ENCODE measurements around the gene PYROXD2.

The PYROXD2 gene

DNA sequence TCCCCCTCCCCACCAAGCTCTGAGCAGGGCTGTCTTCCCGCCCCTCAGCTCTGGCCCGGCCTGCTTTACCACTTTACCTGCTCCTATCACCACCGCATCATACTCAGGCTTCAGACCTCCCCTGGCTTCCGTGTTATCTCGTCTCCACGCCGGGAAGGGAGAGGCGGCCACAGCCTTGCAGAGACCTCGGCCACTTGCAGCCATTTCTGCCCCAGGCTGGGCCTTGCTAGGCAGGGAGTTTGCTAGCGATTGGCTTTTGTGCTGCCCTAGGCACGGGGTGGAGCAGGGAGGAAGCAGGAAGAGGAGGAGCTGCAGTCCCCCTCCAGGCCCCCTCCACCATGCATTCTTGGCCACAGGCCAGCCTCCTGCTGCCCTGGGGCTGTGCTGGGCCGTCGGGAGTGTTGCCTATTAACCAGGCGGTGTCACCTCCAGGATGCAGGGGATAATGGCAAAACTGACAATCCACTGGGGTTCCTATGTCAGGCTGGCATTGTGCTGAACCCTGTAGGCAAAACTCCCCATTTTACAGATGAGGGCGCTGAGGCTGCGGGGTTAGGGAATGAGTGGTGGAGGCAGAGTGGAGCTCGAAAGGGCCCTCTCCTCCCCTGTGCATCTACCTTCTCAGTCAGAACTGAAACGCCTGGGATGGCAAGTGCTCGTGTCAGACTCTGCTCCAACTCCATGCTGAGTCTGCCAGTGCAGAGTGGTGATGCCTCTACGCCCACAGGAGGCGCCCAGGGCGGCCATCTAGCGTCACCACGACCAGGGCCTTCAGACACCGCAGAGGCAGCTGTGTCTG is at the start of gene PYROXD2:
Gene PYROXD2, minus strand, starts transcription at position 251 of the 799 bp plus-strand sequence. Its CDS starts 47 bp downstream, at position 204.
- no peak for DNase-seq

GRCh38 chr10:98463976-98464754 is 49.2 kb upstream of the PYROXD2 start:
- no peak for DNase-seq

GRCh38 chr10:98463016-98463415 is 48.0 kb upstream of the PYROXD2 start:
- DNase-seq = no peak

DNA sequence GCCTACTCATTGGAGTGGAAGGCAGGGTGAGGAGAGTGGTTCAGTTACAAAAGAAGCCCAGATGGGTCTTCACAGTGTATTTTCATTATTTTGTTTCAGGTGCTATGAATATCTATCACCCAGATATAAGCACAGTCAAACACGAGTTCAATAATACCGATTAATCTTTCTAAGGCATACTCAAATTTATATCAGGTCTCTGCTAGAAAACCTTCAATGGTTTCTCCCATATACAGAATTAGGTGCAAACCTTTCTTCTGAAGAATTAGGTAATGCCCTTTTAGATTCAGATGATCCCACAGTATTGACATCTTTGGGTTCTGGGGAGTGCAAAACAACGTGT is 46.5 kb upstream of the PYROXD2 start:
- DNase-seq = no peak

- DNase-seq = no peak
These were observed 46.0 kb upstream of the PYROXD2 start for GRCh38 chr10:98460837-98461499.

- DNase-seq = no peak
These were observed 44.1 kb upstream of the PYROXD2 start for GRCh38 chr10:98458809-98459784.

DNA sequence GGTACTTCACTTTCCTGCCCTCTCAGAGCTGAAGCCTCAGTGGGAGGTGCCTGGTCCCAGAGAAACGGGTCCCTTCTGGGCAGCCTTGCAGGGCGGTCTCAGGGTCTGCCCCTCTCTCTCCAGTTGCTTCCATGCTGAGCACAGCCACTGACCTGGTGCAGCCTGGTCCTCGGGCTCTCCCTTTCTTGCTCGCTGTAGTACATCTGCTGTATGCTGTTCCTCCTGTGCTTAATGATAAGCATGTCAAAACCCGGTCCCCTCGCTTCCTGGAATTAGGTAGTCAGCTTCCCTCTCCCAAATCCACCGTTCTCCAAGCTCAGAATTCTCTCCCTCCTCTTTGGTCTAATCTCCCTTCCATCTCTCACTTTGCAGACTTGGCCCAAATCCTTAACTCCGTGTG is 42.7 kb upstream of the PYROXD2 start:
- DNase-seq = no peak

DNA sequence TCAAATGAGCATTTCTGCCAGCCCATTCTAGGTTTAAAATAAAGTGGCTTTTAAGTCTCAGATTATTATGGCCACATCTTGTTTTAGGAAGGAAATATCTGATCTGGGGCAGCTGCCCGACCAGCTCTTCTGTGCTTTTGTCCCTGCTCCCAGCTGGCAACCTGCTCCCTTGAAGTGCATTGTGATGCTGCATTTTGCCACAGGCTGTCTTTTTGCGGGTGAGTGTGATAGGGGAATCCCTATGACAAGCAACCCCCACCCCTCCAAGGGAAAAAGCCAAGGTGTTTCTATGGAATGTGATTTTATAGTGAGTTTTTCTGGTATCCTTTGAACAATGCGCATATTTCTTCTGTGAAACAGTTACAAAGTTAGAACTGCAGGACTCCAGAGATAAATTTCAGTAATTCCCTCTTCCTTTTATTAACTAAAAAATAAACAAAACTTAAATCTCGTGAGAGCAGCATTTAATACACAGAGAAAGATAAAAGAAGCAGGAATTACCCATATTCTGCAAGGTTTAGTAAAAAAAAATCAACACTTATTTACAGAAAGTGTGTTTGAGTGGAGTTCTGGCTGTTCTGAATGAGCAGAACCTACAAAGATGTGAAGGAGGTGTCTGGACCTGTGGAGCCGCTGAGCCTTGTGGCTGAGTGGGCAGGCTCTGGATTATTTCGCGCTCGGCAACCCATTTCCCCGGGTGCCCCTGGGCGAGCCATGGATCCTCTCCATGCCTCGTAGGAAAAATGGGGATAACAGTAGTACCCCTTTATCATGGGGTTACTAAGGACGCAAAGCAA is 41.9 kb upstream of the PYROXD2 start:
- no peak for DNase-seq

DNA sequence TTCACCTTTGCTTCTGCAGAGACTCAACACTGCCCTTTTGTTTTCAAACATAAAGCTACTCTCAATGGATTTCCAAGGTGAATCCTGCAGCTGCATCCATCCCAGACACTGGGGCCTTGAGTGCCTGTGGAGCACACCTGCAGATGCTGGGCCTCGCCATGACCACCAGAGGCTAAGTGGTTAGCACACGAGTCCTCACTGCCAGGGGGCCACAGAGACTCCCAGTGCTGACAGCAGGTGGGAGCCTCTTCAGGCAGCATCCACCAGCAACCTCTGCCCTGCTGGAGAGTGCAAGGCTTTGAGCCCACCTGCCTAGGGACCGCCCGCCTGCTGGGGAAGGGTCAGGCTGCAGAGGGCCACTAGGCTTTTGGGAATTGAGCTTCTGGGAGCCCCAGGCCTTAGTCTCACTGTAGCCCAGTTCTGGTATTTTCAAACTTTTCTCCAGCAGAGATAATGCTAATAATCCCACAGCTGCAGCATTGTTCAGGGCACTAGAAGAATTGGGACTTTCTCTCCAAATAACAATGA is 41.1 kb upstream of the PYROXD2 start:
- no peak for DNase-seq

GRCh38 chr10:98453729-98454128 is 38.7 kb upstream of the PYROXD2 start:
- no peak for DNase-seq

- no peak for DNase-seq
These were observed 35.6 kb upstream of the PYROXD2 start for GRCh38 chr10:98450618-98451017.

DNA sequence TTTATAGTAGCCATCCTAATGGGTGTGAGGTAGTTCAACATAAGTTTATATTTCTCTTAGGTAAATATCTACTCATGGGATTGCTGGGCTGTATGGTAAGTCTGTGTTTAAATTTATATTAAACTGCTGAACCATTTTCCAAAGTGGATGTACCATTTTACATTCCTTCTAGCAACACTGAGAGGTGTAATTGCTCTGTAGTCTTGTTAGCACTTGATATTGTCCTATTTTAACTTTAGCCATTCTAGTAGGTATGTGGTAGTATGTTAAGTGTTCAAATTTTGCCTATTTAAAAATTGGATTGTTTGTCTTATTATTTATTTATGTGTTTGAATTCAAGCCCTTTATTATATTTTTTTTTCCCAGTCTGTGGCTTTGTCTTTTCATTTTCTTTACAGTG is 34.3 kb upstream of the PYROXD2 start:
- DNase-seq = no peak

DNA sequence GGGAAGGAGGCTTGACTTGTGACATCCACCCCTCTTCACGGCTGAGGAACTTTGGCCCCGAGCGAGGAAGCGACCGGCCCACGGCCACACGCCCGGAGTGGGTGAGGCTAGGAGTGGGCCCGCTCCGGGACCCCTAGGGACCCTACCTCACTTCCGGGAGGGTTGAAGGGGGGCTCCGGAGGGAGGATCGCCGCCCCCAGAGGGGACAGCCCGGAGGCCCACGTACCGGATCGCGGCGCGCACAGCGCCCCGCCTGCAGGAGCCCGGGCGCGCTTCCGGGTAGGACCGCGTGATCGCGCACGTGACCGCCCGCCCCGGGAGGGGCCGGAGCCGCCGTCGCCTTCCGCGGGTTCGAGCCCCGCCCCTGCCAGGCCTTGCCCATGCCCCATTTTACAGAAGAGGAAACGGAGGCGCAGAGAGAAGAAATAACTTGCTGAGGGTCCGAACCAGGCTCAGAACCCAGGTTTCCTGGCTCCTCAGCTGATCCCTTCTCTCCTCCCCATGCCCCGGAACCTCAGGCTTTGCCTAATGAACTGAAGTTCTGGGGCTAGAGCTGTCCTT is 31.8 kb upstream of the PYROXD2 start, which contains the start of gene HPS1:
Gene HPS1, minus strand, starts transcription at position 275 of the 561 bp plus-strand sequence. CDS start 3,695 bp downstream, outside the sequence.
- DNase-seq = no peak

GRCh38 chr10:98446151-98446660 is 31.2 kb upstream of the PYROXD2 start:
- no peak for DNase-seq

DNA sequence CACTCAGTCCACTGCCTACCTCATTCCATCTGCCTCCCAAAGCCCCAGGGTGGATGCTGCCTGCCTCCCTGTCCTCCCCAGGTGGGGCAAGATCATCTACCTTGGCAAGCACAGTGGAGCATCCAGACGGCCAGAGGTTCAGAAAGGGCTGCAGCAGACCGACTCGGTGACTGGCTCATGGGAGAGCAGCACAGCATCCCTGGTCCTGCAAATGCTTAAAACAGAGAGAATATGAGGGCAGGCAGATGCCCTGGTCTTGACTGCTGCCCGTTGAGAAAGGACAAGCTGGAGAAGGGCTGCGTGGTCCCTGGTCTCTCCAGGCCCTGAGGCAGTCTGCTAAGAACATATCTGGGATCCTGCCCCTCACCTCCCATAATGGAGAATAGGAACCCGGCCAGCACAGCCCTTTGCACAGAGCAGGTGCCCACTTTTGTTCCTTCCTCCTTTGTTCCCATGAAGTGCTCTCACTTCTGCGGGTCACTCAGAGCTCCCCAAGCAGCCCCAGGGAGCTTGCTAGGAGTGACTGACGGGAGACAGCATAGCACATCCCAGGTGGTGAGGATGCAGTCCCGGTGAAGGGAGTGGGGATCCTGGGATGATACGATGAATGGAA is 30.3 kb upstream of the PYROXD2 start:
- no peak for DNase-seq

- DNase-seq = no peak
These were observed 29.5 kb upstream of the PYROXD2 start for GRCh38 chr10:98444314-98445006.

DNA sequence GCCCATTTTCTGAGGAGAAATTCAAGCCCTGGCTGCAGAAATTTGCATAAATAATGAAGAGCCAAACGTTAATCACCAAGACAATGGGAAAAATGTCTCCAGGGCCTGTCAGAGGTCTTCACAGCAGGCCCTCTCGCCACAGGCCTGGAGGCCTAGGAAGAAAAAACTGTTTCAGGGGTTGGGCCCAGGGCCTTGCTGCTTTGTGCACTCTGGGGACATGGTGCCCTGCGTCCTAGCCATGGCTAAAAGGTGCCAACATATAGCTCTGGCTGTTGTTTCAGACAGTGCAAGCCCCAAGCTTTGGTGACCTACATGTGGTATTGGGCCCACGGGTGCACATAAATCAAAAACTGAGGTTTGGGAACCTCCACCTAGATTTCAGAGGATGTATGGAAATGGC is 23.7 kb upstream of the PYROXD2 start:
- no peak for DNase-seq

DNA sequence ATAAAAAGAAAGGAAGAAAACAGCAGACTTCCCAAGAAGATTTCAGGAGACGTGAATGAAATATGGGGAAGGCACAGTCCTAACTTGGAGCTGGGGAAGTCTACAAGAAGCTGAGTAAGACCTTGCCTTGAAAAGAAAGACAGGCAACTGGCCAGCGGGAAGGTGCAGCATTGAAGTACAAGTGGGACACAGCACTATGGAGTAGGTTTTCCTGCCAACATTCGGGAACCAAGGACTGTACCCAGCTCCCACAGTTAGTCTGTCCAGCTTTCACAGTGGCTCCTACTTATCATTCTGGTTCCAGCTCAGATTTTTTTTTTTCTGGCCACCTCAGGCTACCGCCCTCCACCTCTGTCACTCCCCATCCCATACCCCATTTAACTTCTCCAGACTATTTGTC is 21.7 kb upstream of the PYROXD2 start:
- DNase-seq = no peak

DNA sequence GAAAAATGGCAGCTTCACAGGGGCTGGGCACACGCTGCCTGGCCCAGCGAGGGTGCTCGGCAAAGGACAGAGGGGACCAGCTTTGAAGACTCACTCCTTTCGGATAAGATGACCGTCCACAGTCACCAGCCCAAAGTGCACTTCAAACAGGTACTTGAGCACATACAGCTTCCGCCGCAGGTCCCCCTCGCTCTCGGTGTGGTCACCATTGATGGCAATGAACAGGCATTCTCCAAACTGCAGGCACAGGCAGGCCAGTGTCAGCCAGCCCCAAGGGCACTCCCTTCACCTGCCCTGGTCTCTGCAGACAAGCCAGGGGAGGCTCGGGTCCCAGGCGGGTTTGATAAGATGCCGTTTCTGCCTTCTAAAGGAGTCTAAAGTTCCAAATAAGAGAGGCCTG is 20.2 kb upstream of the PYROXD2 start:
- DNase-seq = no peak

Data from NCI-H1092 (cell line).